GM18511 (cell line): Measurements from ENCODE around the gene FSD1L.
"Not testable (repeated sequence)": the region's sequence is repeated elsewhere in the genome, so short reads cannot be mapped to it uniquely, and the experiment has no call there.

Source experiments
- ATAC-seq: cut with Tn5 transposase; IDR thresholded peaks from one replicate; pipeline ENCODE4 v1.9.1; 2021; ENCODE audit warnings: mild to moderate bottlenecking, moderate library complexity; ENCODE audit not compliant: unreplicated experiment

FSD1L gene

GRCh38 chr9:105479846-105480245 lies 32.0 kb downstream of the FSD1L start:
- ATAC-seq = no peak

- peak; percentile 92 for ATAC-seq
These were observed 35.8 kb downstream of the FSD1L start for GRCh38 chr9:105483618-105484017.

GRCh38 chr9:105484226-105484625 lies 36.4 kb downstream of the FSD1L start:
- ATAC-seq = no peak

GRCh38 chr9:105485131-105485530 lies 37.3 kb downstream of the FSD1L start:
- no peak for ATAC-seq

- no peak for ATAC-seq
These were observed 49.0 kb downstream of the FSD1L start for GRCh38 chr9:105496826-105497225.

- no peak for ATAC-seq
These were observed 49.9 kb downstream of the FSD1L start for GRCh38 chr9:105497704-105498103.

GRCh38 chr9:105500108-105500766 lies 52.4 kb downstream of the FSD1L start:
- peak; percentile 84 for ATAC-seq

- ATAC-seq = no peak
These were observed 53.6 kb downstream of the FSD1L start for GRCh38 chr9:105501414-105501813.

GRCh38 chr9:105502276-105502675 lies 54.4 kb downstream of the FSD1L start:
- no peak for ATAC-seq

GRCh38 chr9:105503881-105504280 lies 56.0 kb downstream of the FSD1L start:
- ATAC-seq = peak; percentile 52

- no peak for ATAC-seq
These were observed 59.4 kb downstream of the FSD1L start for GRCh38 chr9:105507096-105507790.

GRCh38 chr9:105508530-105508929 lies 60.7 kb downstream of the FSD1L start:
- no peak for ATAC-seq

- ATAC-seq = peak; percentile 86
These were observed 62.2 kb downstream of the FSD1L start for GRCh38 chr9:105510024-105510423.

GRCh38 chr9:105511446-105511845 lies 63.6 kb downstream of the FSD1L start:
- ATAC-seq = no peak

GRCh38 chr9:105515811-105516413 lies 68.1 kb downstream of the FSD1L start:
- no peak for ATAC-seq

GRCh38 chr9:105519710-105520369 lies 72.0 kb downstream of the FSD1L start:
- peak; percentile 62 for ATAC-seq

- not testable (repeated sequence) for ATAC-seq
These were observed 73.2 kb downstream of the FSD1L start for GRCh38 chr9:105520992-105521391.

- ATAC-seq = peak; percentile 87
These were observed 75.0 kb downstream of the FSD1L start for GRCh38 chr9:105522618-105523385.

- no peak for ATAC-seq
These were observed 83.7 kb downstream of the FSD1L start for GRCh38 chr9:105531530-105531929.

- peak; percentile 78 for ATAC-seq
These were observed 88.3 kb downstream of the FSD1L start for GRCh38 chr9:105535920-105536668.
